Large intestine (tissue), 3 donors: ENCODE measurements around the gene ABCD3. TPM values are rescaled to one million over a fixed set of nuclear protein-coding genes. Genes with fewer than 3 reads are reported as not detected.

Source experiments
- DNase-seq, 2 donors: peaks; one replicate each; pipeline versions ENCODE4 v3.0.0 to v3.0.0-alpha.2; 2013
- H3K27ac ChIP-seq: one replicate; pipeline ENCODE4 v1.5.1; 2013; ENCODE audit warnings: low read length
- H3K27me3 ChIP-seq: 2 replicates; pipeline ENCODE4 v1.6.1; 2013; ENCODE audit warnings: low read length; ENCODE audit not compliant: control insufficient read depth, insufficient read depth
- H3K36me3 ChIP-seq: 2 replicates; pipeline ENCODE4 v1.6.1; 2013; ENCODE audit warnings: low read length; ENCODE audit not compliant: control insufficient read depth, insufficient read depth
- H3K4me1 ChIP-seq: one replicate; pipeline ENCODE4 v1.6.1; 2013; ENCODE audit warnings: low read length; ENCODE audit not compliant: control insufficient read depth, insufficient read depth
- H3K4me3 ChIP-seq: one replicate; pipeline ENCODE4 v1.5.1; 2013; ENCODE audit warnings: low read length
- H3K9me3 ChIP-seq: one replicate; pipeline ENCODE4 v1.6.1; 2013; ENCODE audit warnings: mild to moderate bottlenecking, low read depth, low read length, moderate library complexity; ENCODE audit not compliant: control insufficient read depth
- WGBS: methylation state at CpG from one replicate; pipeline ENCODE4 v1.1.5; 2013; ENCODE audit warnings: low lambda C conversion rate; ENCODE audit not compliant: insufficient coverage; 5-methylcytosine and 5-hydroxymethylcytosine counted together
- polyA plus RNA-seq: library from polyadenylated mRNA; unstranded; fragments of 120-200 nt; gene quantifications from one replicate; pipeline ENCODE4 v1.2.1, GENCODE V29; 2013

The ABCD3 gene
- polyA plus RNA-seq, 1 donor: 43.1 TPM

DNA sequence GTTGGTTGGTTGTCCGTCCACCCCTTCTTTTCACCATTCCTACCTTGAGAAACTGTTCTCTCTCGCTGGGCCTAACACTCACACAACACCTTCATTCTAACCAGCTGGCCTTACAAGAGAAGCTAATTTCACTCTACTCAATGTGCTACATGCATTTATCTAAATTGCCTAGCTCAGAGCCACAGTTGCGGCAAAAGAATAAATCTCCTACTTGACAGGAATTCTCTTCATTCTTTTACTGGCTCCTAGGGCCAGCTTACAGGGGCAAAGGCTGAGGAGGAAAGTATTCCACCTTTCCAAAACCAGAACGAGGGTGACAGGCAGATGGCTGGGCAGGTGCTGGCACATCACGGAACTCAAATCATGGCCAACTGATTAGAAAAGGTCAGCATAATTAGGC lies 116.9 kb downstream of the ABCD3 start:
- Histone ChIP-seq H3K9me3 (no peaks in the 10 kb centered on the region), H3K4me3 (no peak overlapping the region), H3K27ac (no peak overlapping the region), H3K36me3 (peaks cover 59% of the 10 kb centered on the region), H3K4me1 (no peaks in the 10 kb centered on the region), H3K27me3 (no peaks in the 10 kb centered on the region)
- no CpG with 5 or more reads among the region's 5 CpGs for WGBS
- no peak for DNase-seq

DNA sequence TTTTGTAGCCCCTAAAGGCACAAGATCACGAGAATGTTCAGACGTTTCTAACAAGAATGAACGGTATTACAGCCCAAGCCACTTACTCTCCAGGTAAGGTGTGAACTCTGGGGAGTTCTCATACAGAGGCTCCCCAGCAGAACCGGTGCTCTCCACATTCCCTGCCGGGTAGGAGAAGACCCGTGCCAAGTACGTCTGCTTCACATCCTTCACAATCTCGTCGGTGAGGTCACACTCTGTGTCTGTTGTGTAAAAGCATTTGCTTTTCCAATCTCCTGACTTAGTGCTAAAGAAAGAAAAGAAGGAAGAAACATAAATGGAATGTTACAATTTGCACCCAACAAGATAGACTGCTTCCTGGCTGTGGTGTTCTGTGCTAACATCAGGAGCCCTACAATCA lies 117.7 kb downstream of the ABCD3 start:
- no CpG with 5 or more reads among the region's 9 CpGs for WGBS
- Histone ChIP-seq H3K9me3 (no peaks in the 10 kb centered on the region), H3K27me3 (no peaks in the 10 kb centered on the region), H3K27ac (no peak overlapping the region), H3K4me3 (no peak overlapping the region), H3K4me1 (no peaks in the 10 kb centered on the region), H3K36me3 (peaks cover 52% of the 10 kb centered on the region)
- DNase-seq: no peak

DNA sequence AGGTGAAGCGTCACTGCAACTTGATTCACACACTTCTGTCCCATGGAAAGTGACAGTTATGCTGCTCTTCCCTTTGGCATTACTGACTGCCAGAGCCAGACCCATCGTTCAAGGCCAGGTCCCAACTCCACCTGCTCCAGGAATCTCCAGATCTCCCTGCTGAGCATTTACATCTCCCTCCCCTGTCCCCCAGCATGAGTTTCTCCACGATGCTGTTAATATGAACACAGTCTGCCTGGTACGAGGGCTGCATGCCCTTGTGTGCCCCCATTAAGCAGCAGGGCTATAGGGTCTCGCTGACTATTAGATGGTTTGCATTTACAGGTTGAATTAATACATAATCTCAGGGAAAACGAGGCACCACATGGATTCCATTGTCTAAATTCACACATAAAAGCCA lies 119.1 kb downstream of the ABCD3 start:
- WGBS: no CpG with 5 or more reads among the region's 6 CpGs
- H3K9me3 ChIP-seq: no peaks in the 10 kb centered on the region
- no peaks in the 10 kb centered on the region for H3K27me3 ChIP-seq
- no peak overlapping the region for H3K27ac ChIP-seq
- peaks cover 2% of the 10 kb centered on the region for H3K4me1 ChIP-seq
- DNase-seq: no peak
- peaks cover 40% of the 10 kb centered on the region for H3K36me3 ChIP-seq
- H3K4me3 ChIP-seq: peak overlapping the region; percentile 8

DNA sequence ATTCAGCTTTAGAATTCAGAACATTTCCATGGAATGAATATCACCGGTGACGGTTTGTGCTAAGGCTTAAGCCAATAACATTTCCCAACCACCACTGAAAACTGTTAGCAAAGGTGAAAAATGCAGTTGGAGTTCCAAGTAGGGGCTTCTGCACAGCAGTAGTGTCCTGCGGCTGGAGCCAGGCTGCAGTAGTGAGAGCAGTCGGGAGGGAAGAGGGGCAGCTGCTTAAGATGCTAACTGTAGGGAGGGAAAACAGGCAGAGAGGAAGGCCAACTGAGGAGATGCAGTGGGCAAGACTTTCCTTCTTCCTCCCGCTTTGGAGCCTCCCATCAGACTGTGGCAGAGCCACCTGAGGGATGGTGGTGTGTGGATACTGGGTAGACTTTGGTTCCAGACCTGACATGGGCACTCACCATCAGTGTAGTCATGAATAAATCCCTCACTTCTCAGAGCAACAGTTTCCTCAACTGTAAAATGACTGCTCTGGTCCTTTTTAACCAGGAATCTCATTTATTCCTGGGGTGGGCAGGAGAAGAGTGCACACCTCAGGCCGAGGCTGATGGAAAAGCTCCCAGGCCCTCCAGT lies 120.1 kb downstream of the ABCD3 start:
- DNase-seq: no peak
- peaks cover 7% of the 10 kb centered on the region for H3K4me1 ChIP-seq
- H3K9me3 ChIP-seq: no peaks in the 10 kb centered on the region
- H3K36me3 ChIP-seq: peaks cover 30% of the 10 kb centered on the region
- peak overlapping the region; percentile 1 for H3K27ac ChIP-seq
- no peaks in the 10 kb centered on the region for H3K27me3 ChIP-seq
- peak overlapping the region; percentile 5 for H3K4me3 ChIP-seq
- WGBS: no CpG with 5 or more reads among the region's 6 CpGs

DNA sequence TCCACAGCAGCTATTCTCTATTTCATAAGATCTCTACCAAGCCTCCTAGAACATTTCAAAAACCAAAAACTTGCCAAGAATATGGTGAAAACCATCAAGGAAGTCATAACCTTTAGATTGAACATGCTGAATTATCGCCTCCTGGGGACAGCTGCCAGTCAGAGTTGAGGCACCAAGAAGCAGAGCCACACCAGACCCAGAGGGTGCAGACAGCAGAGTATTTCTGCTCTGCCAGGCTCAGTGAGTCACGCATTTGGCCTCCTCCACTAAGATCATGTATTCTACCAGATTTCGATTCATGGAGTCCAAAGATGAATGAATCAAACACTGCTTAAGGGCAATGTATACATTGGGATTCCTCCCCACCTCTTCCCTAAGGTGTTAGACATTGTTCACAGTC lies 121.3 kb downstream of the ABCD3 start:
- WGBS: no CpG with 5 or more reads among the region's 3 CpGs
- Histone ChIP-seq H3K36me3 (peaks cover 25% of the 10 kb centered on the region), H3K27ac (no peak overlapping the region), H3K27me3 (no peaks in the 10 kb centered on the region), H3K4me1 (peaks cover 7% of the 10 kb centered on the region), H3K4me3 (peak overlapping the region; percentile 89), H3K9me3 (no peaks in the 10 kb centered on the region)
- DNase-seq: no peak

DNA sequence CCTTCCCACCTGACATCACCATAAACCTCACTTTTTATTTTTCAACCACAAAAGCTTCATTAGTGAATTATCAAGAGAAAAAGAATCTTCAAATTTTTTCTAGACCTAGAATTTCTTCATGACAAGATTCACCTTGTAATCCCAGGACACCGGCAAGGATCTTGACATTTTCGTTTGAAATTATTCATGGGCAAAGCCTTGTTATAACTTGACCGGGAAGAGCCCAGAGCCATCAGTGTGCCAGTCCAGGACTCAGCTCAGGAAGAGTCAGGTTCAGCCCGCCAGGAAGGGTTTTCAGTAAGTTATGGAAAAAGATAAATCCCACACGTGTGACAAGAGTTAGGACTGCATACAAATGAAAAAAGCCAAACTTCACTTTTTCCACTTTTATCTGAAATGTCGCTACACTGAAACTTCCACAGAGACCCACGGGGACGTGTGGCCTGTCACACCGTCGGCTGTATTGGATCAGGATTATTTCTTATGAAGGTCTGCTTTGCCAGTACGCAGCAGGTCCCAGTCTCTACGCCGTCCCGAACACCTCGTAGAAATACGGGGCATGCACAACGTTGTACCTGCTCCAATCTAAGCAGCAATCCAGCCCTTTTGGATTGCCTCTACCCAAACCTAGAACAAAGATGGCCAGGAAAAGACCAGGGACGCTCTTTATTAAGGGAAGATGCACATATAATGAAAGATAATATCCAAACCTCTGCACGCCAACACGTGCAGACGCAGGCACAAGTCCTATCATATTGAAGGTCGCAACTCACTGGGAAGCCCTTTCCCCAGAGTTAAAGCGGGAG lies 122.5 kb downstream of the ABCD3 start:
- peaks cover 7% of the 10 kb centered on the region for H3K4me1 ChIP-seq
- no peak for DNase-seq
- H3K36me3 ChIP-seq: peaks cover 13% of the 10 kb centered on the region
- no peaks in the 10 kb centered on the region for H3K27me3 ChIP-seq
- H3K27ac ChIP-seq: peak overlapping the region; percentile 58
- H3K9me3 ChIP-seq: no peaks in the 10 kb centered on the region
- peak overlapping the region; percentile 89 for H3K4me3 ChIP-seq
- WGBS: no CpG with 5 or more reads among the region's 23 CpGs

DNA sequence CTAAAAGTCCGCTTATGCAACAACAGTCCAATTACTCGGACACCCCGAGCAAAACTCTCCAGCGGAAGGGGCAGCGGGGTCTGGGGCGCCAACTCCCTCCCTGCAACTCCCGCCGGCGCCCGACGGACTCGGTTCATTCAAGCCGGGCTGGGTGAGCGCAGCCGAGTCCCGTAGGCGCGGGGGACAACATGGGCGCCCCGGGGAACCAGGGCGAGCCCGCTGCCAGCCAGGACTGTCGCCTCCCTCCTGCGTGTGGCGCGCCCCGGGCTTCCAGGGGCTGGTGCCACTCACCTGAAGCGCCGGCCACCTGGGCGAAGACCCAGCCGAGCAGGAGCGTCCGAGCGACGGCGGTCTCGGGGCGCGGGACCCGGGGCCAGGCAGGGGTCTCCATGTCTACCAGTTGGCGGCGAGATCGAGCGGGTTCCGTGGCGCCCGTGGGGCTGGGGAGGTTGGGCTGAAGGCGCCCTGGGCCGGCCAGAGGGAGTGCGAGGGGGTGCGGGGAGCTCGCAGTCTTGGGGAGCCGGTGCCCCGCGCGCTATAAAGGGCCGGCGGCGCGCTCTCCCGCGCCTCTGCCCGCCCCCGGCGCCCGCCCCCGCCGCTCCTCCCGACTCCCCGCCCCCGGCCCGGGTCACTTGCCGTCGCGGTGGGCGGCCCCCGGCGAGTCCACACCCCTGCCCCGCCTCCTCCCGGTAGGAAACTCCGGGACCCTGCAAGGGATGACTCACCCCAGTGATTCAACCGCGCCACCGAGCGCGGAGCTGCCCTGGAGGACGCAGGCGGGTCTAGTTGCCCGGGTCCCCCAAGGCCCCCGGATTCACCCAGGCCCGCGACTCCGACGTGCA lies 123.3 kb downstream of the ABCD3 start, which contains the start of gene F3:
Gene F3 (minus strand): TSS at position 514 of the 842 bp plus-strand sequence. CDS start 123 bp downstream, at position 391.
- Histone ChIP-seq H3K4me1 (peaks cover 7% of the 10 kb centered on the region), H3K27me3 (no peaks in the 10 kb centered on the region), H3K27ac (peak within 1 kb of the TSS; percentile 88), H3K9me3 (no peaks in the 10 kb centered on the region), H3K4me3 (peak within 1 kb of the TSS; percentile 89), H3K36me3 (peaks cover 9% of the 10 kb centered on the region)
- peak; percentile 93 for DNase-seq
- no CpG with 5 or more reads among the region's 94 CpGs for WGBS

DNA sequence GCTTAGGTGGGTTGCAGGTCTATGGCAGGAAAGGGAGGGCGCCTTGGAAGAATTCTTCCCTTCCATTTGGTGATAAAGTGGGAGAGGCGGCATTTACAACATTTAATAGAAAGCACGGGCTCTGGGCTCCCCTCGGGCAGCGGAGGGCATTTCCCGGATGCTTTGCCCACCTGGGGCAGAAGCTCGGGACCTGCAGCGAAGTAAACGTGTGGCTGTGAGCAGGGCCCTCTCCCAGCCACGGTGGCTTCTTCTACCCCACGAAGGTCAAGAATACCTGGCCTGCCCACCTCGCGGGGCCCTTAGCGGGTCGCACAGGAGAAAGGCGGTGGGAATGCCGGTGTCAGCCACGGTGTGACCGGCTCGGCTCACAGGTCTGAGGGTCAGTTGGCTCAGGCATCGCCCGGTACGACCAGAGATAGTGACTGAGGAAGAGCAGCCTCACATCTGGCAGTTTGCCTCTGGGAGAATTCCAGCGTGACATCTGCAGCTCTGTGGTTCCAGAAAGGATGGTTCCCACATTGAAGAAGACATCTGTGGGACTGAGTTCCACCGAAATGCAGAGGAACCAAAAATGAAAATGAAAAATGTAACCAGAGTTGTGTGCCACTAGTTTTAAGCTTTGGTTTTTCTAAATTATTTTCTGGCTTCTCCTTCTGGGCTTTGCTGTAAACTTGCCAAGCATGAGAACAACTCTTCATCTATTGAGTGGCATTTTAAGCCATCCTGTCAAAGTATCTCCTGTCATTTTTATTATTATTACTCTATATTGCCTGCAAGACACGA lies 124.1 kb downstream of the ABCD3 start:
- WGBS: 13% methylated on average over 1 of the region's 26 CpGs
- H3K4me3 ChIP-seq: peak overlapping the region; percentile 89
- H3K27me3 ChIP-seq: no peaks in the 10 kb centered on the region
- H3K36me3 ChIP-seq: peaks cover 8% of the 10 kb centered on the region
- DNase-seq: peak in 1 of 2 donors; percentile 59
- peak overlapping the region; percentile 88 for H3K27ac ChIP-seq
- peaks cover 7% of the 10 kb centered on the region for H3K4me1 ChIP-seq
- no peaks in the 10 kb centered on the region for H3K9me3 ChIP-seq

DNA sequence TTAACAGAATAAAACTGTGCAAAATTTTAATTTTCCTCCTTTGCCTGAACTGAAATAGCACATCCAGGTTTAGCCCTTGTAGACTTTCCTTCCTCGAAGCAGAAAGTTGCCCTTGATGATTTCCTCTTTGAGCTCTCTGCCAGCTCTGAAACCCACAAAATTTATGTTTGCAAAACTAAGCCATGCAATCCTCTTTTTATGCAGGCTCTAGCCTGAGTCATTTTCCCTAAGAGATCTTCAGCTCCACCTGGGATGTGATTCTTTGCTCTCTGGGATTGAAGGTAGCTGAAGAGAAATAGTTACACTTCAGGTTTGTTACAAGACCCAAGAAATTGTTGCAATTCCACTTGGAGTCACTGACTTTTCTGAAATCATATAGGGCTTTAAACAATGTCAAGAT lies 124.8 kb downstream of the ABCD3 start:
- Histone ChIP-seq H3K9me3 (no peaks in the 10 kb centered on the region), H3K27ac (no peak overlapping the region), H3K4me1 (peaks cover 7% of the 10 kb centered on the region), H3K36me3 (peaks cover 6% of the 10 kb centered on the region), H3K4me3 (peak overlapping the region; percentile 89), H3K27me3 (no peaks in the 10 kb centered on the region)
- WGBS: 33% methylated on average over 1 of the region's 1 CpG
- DNase-seq: no peak
